HS-27A (cell line): Measurements from ENCODE around the gene GLOD4.
"Not testable (repeated sequence)": the region's sequence is repeated elsewhere in the genome, so short reads cannot be mapped to it uniquely, and the experiment has no call there.

Experiments
- DNase-seq: peaks from one replicate; pipeline ENCODE4 v3.0.0-alpha.2; 2012; ENCODE audit warnings: low read depth, missing footprints

GLOD4 gene

GRCh38 chr17:781805-782731 is at the start of gene GLOD4, which contains the start of gene MRM3:
TSS of gene GLOD4 (minus strand) at chr17:782280. CDS start at chr17:782255, 25 bp downstream.
TSS of gene MRM3 (plus strand) at chr17:782353. CDS start at chr17:782379, 26 bp downstream.
- peak; percentile 43 for DNase-seq

- DNase-seq: no peak
Measured at GRCh38 chr17:830950-831349, 48.9 kb upstream of the GLOD4 start.

- no peak for DNase-seq
Measured at GRCh38 chr17:830381-830780, 48.3 kb upstream of the GLOD4 start.

- DNase-seq: not testable (repeated sequence)
Measured at GRCh38 chr17:829614-830013, 47.5 kb upstream of the GLOD4 start.

- DNase-seq: no peak
Measured at GRCh38 chr17:828761-829160, 46.7 kb upstream of the GLOD4 start.

GRCh38 chr17:826778-827177 is 44.7 kb upstream of the GLOD4 start:
- no peak for DNase-seq

GRCh38 chr17:825216-825615 is 43.1 kb upstream of the GLOD4 start:
- no peak for DNase-seq

- no peak for DNase-seq
Measured at GRCh38 chr17:824378-824777, 42.3 kb upstream of the GLOD4 start.

- no peak for DNase-seq
Measured at GRCh38 chr17:823501-823902, 41.4 kb upstream of the GLOD4 start.

- DNase-seq: no peak
Measured at GRCh38 chr17:819251-819650, 37.2 kb upstream of the GLOD4 start.

- DNase-seq: no peak
Measured at GRCh38 chr17:814371-814770, 32.3 kb upstream of the GLOD4 start.

GRCh38 chr17:812638-813204 is 30.6 kb upstream of the GLOD4 start:
- DNase-seq: no peak

- DNase-seq: no peak
Measured at GRCh38 chr17:811051-811784, 29.1 kb upstream of the GLOD4 start.

GRCh38 chr17:807523-808294 is 25.6 kb upstream of the GLOD4 start:
- DNase-seq: no peak

GRCh38 chr17:806781-807522 is 24.9 kb upstream of the GLOD4 start:
- no peak for DNase-seq

- DNase-seq: no peak
Measured at GRCh38 chr17:806346-806745, 24.3 kb upstream of the GLOD4 start.

GRCh38 chr17:805886-806285 is 23.8 kb upstream of the GLOD4 start:
- not testable (repeated sequence) for DNase-seq

GRCh38 chr17:804541-805435 is 22.7 kb upstream of the GLOD4 start:
- DNase-seq: no peak

GRCh38 chr17:802901-803881 is 21.1 kb upstream of the GLOD4 start:
- no peak for DNase-seq
